C4-2B (cell line): Measurements from ENCODE around the gene AP5B1.

Experiments used
- CTCF ChIP-seq: fragments of 450-650 bp; conservative IDR thresholded peaks from 2 replicates; pipeline ENCODE4 v1.5.1; 2017; ENCODE audit warnings: mild to moderate bottlenecking
- ZFX ChIP-seq: fragments of 450-650 bp; IDR thresholded peaks from 2 replicates; pipeline ENCODE4 v1.6.1; 2017

DNA sequence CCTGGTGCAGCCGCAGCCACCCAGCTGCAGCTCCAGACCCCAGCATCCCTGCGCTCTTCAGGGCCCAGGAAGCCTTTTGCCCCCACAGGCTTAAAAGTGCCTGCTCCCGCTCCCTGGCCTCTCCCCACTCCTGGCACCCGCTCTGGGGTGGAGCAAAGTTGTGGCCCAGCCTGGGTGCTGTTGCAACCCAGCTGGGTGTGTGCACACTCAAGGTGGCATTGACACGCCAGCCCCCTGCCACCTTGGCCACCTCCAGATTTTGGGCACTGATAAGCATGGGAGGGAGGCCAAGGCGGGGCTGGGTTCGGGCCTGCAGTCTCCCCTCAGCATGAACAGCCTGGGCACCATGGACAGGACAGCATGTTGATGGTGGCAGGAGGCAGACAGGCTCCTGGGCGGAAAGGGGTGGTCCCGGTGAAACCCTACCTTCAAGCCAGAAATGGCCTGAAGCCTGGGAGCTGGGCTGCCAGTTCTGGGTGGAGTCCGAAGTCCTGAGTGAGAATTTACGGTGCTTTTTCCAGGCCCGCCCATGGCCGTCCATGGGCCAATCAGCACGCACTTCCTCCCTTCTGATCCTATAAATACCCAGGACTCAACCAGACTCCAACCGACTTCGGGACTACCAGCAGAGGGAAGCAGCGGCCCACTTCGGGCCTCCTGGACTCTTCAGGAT is 36.6 kb downstream of the AP5B1 start:
- TF ChIP-seq CTCF (peak; percentile 86), ZFX (no peak)
